Measurements from ENCODE around the gene ULBP1.
"Not testable (repeated sequence)": the region's sequence is repeated elsewhere in the genome, so short reads cannot be mapped to it uniquely, and the experiment has no call there.

DNA sequence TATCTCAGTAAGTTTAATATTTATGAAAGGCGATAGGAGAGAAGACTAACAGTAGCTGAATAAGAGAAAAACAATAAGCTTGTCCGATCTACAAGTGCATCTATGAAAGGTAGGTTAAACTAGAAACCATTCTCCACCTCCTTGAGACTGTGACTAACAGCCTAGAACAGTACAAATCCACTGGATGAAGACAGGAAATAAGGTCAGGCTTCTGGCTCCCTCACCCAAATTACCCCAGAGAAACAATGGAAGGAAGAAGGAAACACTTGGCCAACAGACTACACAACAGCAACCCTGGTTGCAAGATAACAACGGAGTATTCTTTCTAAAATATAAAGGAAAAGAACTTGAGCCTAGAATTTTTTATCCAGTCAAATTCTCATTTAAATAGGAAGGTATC lies 5.6 kb upstream of the ULBP1 start:
- TF ChIP-seq EZH2phosphoT487 (conservative IDR thresholded peaks at IDR 0.05; ENCODE audit: low read length); CTCF (IDR thresholded peaks at IDR 0.05; ENCODE audit: insufficient read depth, low read length, poor library complexity, severe bottlenecking): not testable (repeated sequence)
